GM12891 (cell line): ENCODE data around the gene MORN2.

Source experiments
- PAX5 ChIP-seq: IDR thresholded peaks from 2 replicates; pipeline ENCODE4 v1.6.1; 2011; ENCODE audit warnings: low read length, moderate library complexity, mild to moderate bottlenecking; ENCODE audit not compliant: insufficient read depth, severe bottlenecking
- POLR2A ChIP-seq: IDR thresholded peaks from 2 replicates; pipeline ENCODE4 v1.6.1; 2011; ENCODE audit warnings: low read depth, low read length, control low read depth
- POLR2AphosphoS5 ChIP-seq: IDR thresholded peaks from 2 replicates; pipeline ENCODE4 v1.6.1; 2011; ENCODE audit warnings: low read depth, low read length, control low read depth
- TAF1 ChIP-seq: IDR thresholded peaks from 2 replicates; pipeline ENCODE4 v1.6.1; 2011; ENCODE audit warnings: low read depth, low read length, control low read depth

DNA sequence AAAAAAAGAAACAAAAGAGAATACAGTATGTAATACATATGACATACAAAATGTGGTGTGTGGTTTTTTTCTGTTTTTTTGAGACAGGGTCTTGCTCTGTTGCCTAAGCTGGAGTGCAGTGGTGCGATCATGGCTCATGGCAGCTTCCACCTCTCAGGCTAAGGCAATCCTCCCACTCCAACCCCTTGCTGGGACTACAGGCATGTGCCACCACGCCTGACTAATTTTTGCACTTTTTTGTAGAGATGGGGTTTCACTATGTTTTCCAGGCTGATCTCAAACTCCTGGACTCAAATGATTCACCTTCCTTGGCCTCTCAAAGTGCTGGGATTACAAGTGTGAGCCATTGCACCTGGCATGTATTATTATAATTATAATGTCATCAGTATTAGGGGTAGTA is 39.0 kb upstream of the MORN2 start:
- TF ChIP-seq POLR2A (no peak), POLR2AphosphoS5 (no peak), TAF1 (no peak), PAX5 (no peak)
